T-helper 9 cell (primary cell): ENCODE results near the gene PAFAH1B2.

ENCODE experiments used
- DNase-seq: peaks from one replicate; pipeline ENCODE4 v3.0.0-alpha.2; 2020

PAFAH1B2 gene

DNA sequence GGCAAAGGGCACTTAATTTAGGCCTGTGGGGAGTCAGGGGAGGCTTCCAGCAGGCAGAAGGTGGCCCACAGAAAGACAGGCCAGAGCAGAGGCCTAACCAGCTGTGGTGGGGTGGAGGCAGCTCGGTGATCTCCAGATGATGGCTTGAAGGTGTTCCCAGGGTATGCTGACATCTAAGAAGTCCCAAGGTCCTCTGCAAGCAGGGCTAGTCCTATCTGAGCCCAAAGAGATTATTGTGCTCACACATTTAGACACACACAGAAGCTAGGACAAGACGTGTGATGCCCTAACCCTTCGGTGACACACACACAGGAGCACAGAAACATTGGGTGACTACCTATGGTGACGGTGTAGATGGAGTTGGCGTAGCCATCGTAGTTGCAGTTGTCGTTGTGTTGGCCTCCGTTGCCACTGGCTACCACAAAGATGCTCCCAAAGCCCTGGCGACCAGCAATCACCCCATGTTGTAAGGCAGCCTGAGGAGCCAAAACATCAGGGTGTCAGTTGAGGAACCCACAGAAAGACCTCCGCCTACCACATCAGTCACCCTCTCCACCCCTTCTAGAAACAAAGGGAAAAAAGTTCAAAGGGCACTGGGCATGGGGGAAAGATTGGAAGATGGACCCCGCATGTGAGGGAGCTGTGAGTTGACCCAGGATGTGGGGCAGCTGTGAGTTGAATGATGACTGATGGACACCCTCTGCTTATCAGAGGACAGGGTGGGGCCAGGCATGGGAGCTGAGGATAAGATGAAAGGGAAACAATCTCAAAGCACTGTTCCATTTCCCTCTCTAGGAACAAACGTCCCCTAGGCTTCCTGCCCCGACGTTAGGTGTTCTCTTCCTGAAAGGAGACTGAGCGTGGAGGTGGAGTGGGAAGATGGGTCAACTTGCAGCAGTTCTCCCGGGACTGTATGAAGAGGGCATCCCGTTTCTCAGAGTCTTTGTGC is 79.9 kb downstream of the PAFAH1B2 start:
- no peak for DNase-seq

DNA sequence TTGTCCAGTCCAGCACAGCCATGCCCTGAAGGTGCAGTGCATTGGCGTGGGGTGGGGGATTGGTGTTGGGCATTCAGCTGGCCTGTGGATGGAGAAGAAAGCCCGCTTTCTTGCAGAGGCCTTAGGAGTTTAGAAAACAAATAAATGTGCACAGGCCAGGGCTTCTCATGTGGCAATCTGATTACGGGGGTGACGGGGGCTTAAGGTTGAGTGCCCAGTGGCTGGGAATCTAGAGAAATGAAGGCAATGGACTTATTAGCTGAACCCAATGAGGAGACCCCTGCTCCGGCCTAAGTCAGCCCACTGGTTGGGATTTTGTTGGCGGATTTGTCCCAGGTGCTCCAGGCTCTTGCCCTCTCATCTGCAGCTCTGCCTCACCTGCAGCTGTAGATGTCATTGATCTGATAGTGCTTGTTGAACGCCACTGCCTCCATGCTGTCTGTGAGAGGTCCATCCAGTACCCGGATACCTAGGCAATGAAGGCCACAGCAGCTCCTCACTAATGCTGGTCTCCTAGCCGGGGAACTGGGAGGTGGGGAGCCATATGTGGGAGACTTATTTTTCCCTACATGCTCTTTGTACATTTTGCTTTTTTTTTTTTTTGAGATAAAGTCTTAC is 81.6 kb downstream of the PAFAH1B2 start:
- DNase-seq, result no peak
